HepG2 (cell line): ENCODE results near the gene ARL15. TPM values are rescaled to one million over a fixed set of nuclear protein-coding genes. Genes with fewer than 3 reads are reported as not detected.

Experiments
- ATAC-seq: fragments of 200-7000 bp; cut with Tn5 transposase; 3 replicates; pipeline ENCODE4 v1.9.1; 2020; ENCODE audit warnings: mild to moderate bottlenecking, moderate library complexity
- BruUV-seq: library from RNA; stranded (reverse); fragments of 400-500 nt; replicated peaks from 2 replicates; lab custom pipeline; 2021; lab: Mats Ljungman, UMichigan
- CTCF ChIA-PET: fragments of 300-600 bp; formaldehyde crosslinking; extraction: SDS; loops from one replicate; lab custom pipeline; 2021; ENCODE audit warnings: low total read pairs, inconsistent platforms, low intra/inter-chr PET ratio; lab: Yijun Ruan, JAX
- POLR2A ChIA-PET: fragments of 350-600 bp; sonication (Branson Sonifier 250); formaldehyde crosslinking; loops from one replicate; lab custom pipeline; 2020; ENCODE audit warnings: antibody characterized with exemption, inconsistent platforms; lab: Yijun Ruan, JAX
- DNase-seq: peaks from one replicate; pipeline ENCODE4 v3.0.0-alpha.2; 2015; ENCODE audit warnings: low spot score
- FAIRE-seq: peaks from 3 replicates; lab custom pipeline; 2011; peaks lifted over from hg19 to GRCh38; lab: Jason Lieb, UNC
- H2AFZ ChIP-seq: one replicate; pipeline ENCODE4 v1.6.1; 2011; ENCODE audit warnings: low read length, inconsistent platforms
- H3K27ac ChIP-seq: fragments of 300-600 bp; 3 replicates; pipeline ENCODE4 v1.8.0; 2011; ENCODE audit warnings: mixed run types, mild to moderate bottlenecking, mixed read lengths, low read length, inconsistent platforms; ENCODE audit not compliant: insufficient read depth; ENCODE audit errors: extremely low read length
- H3K27me3 ChIP-seq, 2 experiments: fragments of 200-600 bp in 1 of 2; 2 replicates in 1 of 2; 3 replicates in 1 of 2; pipeline versions ENCODE4 v1.6.0 to v1.8.0; 2011; ENCODE audit warnings: low read length in 2 of 2, mild to moderate bottlenecking in 2 of 2, moderate library complexity in 2 of 2, inconsistent platforms in 1 of 2; ENCODE audit not compliant: insufficient read depth in 2 of 2, control insufficient read depth in 1 of 2
- H3K36me3 ChIP-seq, 2 experiments: fragments of 200-600 bp in 1 of 2; replicated peaks in 1 of 2; 2 replicates in 1 of 2; 3 replicates in 1 of 2; pipeline versions ENCODE4 v1.5.1 to v1.8.0; 2011; ENCODE audit warnings: low read length in 2 of 2, inconsistent platforms in 1 of 2; ENCODE audit not compliant: insufficient read depth in 2 of 2, control insufficient read depth in 1 of 2
- H3K4me1 ChIP-seq: 2 replicates; pipeline ENCODE4 v1.5.1; 2012; ENCODE audit warnings: low read length, inconsistent platforms; ENCODE audit not compliant: insufficient read depth
- H3K4me2 ChIP-seq: 2 replicates; pipeline ENCODE4 v1.6.0; 2011; ENCODE audit warnings: low read depth, low read length, inconsistent platforms
- H3K4me3 ChIP-seq, 3 experiments: fragments of 200-600 bp in 1 of 3; sonication (generic), shearing (Covaris generic) in 1 of 3; replicated peaks in 1 of 3; 2 replicates each; pipeline ENCODE4 v1.5.1; 2011 to 2016; ENCODE audit warnings: low read length in 3 of 3, inconsistent platforms in 2 of 3, low read depth in 2 of 3, mild to moderate bottlenecking in 2 of 3, control low read depth in 1 of 3, mixed read lengths in 1 of 3; ENCODE audit not compliant: insufficient read depth in 1 of 3
- H3K79me2 ChIP-seq: one replicate; pipeline ENCODE4 v1.6.1; 2011; ENCODE audit warnings: low read length, inconsistent platforms; ENCODE audit not compliant: insufficient read depth
- H3K9ac ChIP-seq: 2 replicates; pipeline ENCODE4 v1.6.0; 2011; ENCODE audit warnings: mild to moderate bottlenecking, low read depth, low read length, inconsistent platforms; ENCODE audit not compliant: insufficient read depth
- H3K9me3 ChIP-seq: 2 replicates; pipeline ENCODE4 v1.5.1; 2012; ENCODE audit warnings: mild to moderate bottlenecking, low read length
- H4K20me1 ChIP-seq: 2 replicates; pipeline ENCODE4 v1.6.0; 2011; ENCODE audit warnings: inconsistent platforms, mild to moderate bottlenecking, low read length, moderate library complexity; ENCODE audit not compliant: insufficient read depth
- ELF1 ChIP-seq: sonication (generic); formaldehyde crosslinking; IDR thresholded peaks from 2 replicates; pipeline ENCODE4 v1.4.0; 2020; ENCODE audit warnings: missing genetic modification reagents
- KDM5B ChIP-seq: sonication (generic); formaldehyde crosslinking; IDR thresholded peaks from 2 replicates; pipeline ENCODE4 v1.4.0; 2020; ENCODE audit warnings: missing genetic modification reagents, mild to moderate bottlenecking, borderline replicate concordance
- MYNN ChIP-seq: sonication (generic); formaldehyde crosslinking; IDR thresholded peaks from 2 replicates; pipeline ENCODE4 v1.4.0; 2020; ENCODE audit warnings: mild to moderate bottlenecking, low read depth, missing genetic modification reagents
- NFIB ChIP-seq: sonication (generic); formaldehyde crosslinking; IDR thresholded peaks from 2 replicates; pipeline ENCODE4 v1.9.0; 2021; ENCODE audit warnings: missing genetic modification reagents, mild to moderate bottlenecking, borderline replicate concordance
- RFXAP ChIP-seq: sonication (generic); formaldehyde crosslinking; IDR thresholded peaks from 2 replicates; pipeline ENCODE4 v1.4.0; 2020; ENCODE audit warnings: missing genetic modification reagents, borderline replicate concordance
- SNAI1 ChIP-seq: sonication (generic); formaldehyde crosslinking; IDR thresholded peaks from 2 replicates; pipeline ENCODE4 v1.5.0; 2020; ENCODE audit warnings: mild to moderate bottlenecking, missing genetic modification reagents, borderline replicate concordance
- THAP7 ChIP-seq: sonication (generic); formaldehyde crosslinking; IDR thresholded peaks from 2 replicates; pipeline ENCODE4 v1.8.1; 2023; ENCODE audit warnings: mild to moderate bottlenecking, missing genetic modification reagents
- ZNF318 ChIP-seq: sonication (generic); formaldehyde crosslinking; IDR thresholded peaks from 2 replicates; pipeline ENCODE4 v1.4.0; 2020; ENCODE audit warnings: mild to moderate bottlenecking, missing genetic modification reagents
- ZNF747 ChIP-seq: sonication (generic); formaldehyde crosslinking; IDR thresholded peaks from 2 replicates; pipeline ENCODE4 v1.8.1; 2023; ENCODE audit warnings: missing genetic modification reagents, mild to moderate bottlenecking, borderline replicate concordance
- ZNF883 ChIP-seq: sonication (generic); formaldehyde crosslinking; IDR thresholded peaks from 2 replicates; pipeline ENCODE4 v1.5.1; 2020; ENCODE audit warnings: mild to moderate bottlenecking, missing genetic modification reagents; ENCODE audit errors: not compliant biosample characterization
- ZZZ3 ChIP-seq: sonication (generic); formaldehyde crosslinking; IDR thresholded peaks from 2 replicates; pipeline ENCODE4 v1.4.0; 2020; ENCODE audit warnings: missing genetic modification reagents, mild to moderate bottlenecking, borderline replicate concordance
- WGBS: methylation state at CpG from one replicate; pipeline ENCODE4 v1.1.6; 2017; ENCODE audit warnings: low lambda C conversion rate; 5-methylcytosine and 5-hydroxymethylcytosine counted together
- in situ Hi-C: cut with HindIII; loops from 2 replicates; pipeline ENCODE4 v1.10.0; 2017; ENCODE audit warnings: low pct_unique_long_range_greater_than_20kb; ENCODE audit not compliant: extremely low pct_ligation_motif_present
- intact Hi-C: fragments of 100-400 bp; cut with micrococcal nuclease; formaldehyde crosslinking; loops from one replicate; pipeline ENCODE4 v1.10.0; 2022; ENCODE audit not compliant: unreplicated experiment
- polyA plus RNA-seq, 8 experiments: library from polyadenylated mRNA; depleted of rRNA in 3 of 8; stranded (reverse) in 7 of 8; unstranded in 1 of 8; fragments of >200 nt; fragmentation: Illumina TruSeq in 4 of 8; extraction: Trizol in 4 of 8; gene quantifications; 2 replicates each; pipeline versions ENCODE4 v1.2.1 to v1.2.3, GENCODE V29; 2011 to 2016; ENCODE audit warnings: low read depth in 4 of 8, missing spikeins in 1 of 8, mixed read lengths in 1 of 8; ENCODE audit not compliant: insufficient read depth in 1 of 8
- total RNA-seq, 5 experiments: library from RNA; depleted of rRNA; stranded (reverse); fragments of >200 nt; fragmentation: Illumina TruSeq; extraction: Trizol; gene quantifications; 2 replicates each; pipeline ENCODE4 v1.2.3, GENCODE V29; 2016; ENCODE audit warnings: low read depth in 1 of 5
- TF ChIP-seq, protein P1 (sequence below): IDR thresholded peaks from 2 replicates; pipeline ENCODE4 v1.6.1; 2016

Gene ARL15
- total and polyA plus RNA-seq, 2 of the 13 experiments (the other 11 are each of a cell fraction or from before 2014, with no cell fraction given): 2.5 to 7.7 TPM

DNA sequence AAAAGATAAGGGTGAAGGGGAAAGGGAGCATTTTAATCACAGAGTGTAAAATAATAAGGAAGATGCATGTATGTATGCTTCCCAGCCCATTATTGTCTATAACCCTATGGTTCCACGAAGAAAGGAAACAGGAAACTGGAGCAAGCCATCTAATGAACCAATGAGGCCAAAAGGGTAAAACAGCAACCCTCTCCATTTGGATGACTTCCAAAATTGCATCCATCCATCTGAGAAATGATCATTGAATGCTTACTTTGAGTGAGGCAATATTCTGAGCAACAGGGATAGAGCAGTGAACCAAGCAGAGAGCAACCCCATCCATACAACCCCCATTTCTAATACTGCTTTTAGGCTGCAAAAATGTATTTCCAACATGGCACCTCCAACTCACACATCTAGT lies 46.9 kb downstream of the ARL15 start (continued):
- TF ChIP-seq, protein P1, sequence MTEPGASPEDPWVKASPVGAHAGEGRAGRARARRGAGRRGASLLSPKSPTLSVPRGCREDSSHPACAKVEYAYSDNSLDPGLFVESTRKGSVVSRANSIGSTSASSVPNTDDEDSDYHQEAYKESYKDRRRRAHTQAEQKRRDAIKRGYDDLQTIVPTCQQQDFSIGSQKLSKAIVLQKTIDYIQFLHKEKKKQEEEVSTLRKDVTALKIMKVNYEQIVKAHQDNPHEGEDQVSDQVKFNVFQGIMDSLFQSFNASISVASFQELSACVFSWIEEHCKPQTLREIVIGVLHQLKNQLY (CRISPR knock-in tag): no peak
- TF ChIP-seq, all 625 proteins: peak for 0

DNA sequence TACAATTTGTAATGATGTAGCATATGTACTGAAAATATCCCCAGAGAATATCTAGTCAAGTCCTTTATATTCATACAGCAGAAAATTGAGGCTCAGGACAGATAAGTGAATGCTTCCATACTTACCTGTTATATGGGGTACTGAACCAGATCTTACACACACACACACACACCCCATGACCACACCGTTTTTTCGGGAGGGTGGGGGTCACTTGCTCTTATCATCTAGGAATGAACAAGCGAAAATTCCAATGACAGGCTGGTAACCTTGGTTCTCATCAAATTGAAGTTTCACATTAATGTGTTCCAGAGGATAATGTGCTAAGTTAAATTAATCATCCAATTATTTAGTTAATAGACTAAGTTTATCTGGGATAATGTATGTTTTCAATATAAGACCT lies 48.8 kb downstream of the ARL15 start:
- in situ Hi-C loops (no loop called here), intact Hi-C loops (no loop called here)
- no peaks in the 10 kb centered on the region for H3K4me1 ChIP-seq
- ChIA-PET CTCF (no interaction called here), POLR2A (no interaction called here)
- no peak overlapping the region for H2AFZ ChIP-seq
- BruUV-seq: no TSS peak
- no peak overlapping the region for H3K27ac ChIP-seq
- no peak overlapping the region for H3K4me2 ChIP-seq
- no peaks in the 10 kb centered on the region for H4K20me1 ChIP-seq
- H3K79me2 ChIP-seq: no peaks in the 10 kb centered on the region
- H3K36me3 ChIP-seq: no peaks in the 10 kb centered on the region
- no peaks in the 10 kb centered on the region for H3K27me3 ChIP-seq
- ATAC-seq (no peak), FAIRE-seq (no peak), DNase-seq (no peak)
- no peaks in the 10 kb centered on the region for H3K9me3 ChIP-seq
- 44% methylated on average over 3 of the region's 3 CpGs for WGBS
- H3K4me3 ChIP-seq: no peak overlapping the region
- H3K9ac ChIP-seq: no peak overlapping the region
- TF ChIP-seq RFXAP (CRISPR knock-in tag): no peak
- no peak for TF ChIP-seq ZNF883 (CRISPR knock-in tag)
- no peak for TF ChIP-seq NFIB (CRISPR knock-in tag)
- no peak for TF ChIP-seq KDM5B
- no peak for TF ChIP-seq MYNN (CRISPR knock-in tag)
- no peak for TF ChIP-seq ZZZ3 (CRISPR knock-in tag)
- TF ChIP-seq ELF1 (CRISPR knock-in tag): no peak
- TF ChIP-seq THAP7 (CRISPR knock-in tag): no peak
- TF ChIP-seq SNAI1: no peak
- no peak for TF ChIP-seq ZNF747 (CRISPR knock-in tag)
- no peak for TF ChIP-seq ZNF318 (CRISPR knock-in tag)
